ENCODE results near the gene ING2. TPM values are rescaled to one million over a fixed set of nuclear protein-coding genes. Genes with fewer than 3 reads are reported as not detected.
A peak's percentile ranks its signal among the peaks of the same experiment; 100 is the strongest.

Gene ING2
- total RNA-seq, 4 donors from 2014 or later, result 8.1 to 19.3 (median 16.6) TPM

DNA sequence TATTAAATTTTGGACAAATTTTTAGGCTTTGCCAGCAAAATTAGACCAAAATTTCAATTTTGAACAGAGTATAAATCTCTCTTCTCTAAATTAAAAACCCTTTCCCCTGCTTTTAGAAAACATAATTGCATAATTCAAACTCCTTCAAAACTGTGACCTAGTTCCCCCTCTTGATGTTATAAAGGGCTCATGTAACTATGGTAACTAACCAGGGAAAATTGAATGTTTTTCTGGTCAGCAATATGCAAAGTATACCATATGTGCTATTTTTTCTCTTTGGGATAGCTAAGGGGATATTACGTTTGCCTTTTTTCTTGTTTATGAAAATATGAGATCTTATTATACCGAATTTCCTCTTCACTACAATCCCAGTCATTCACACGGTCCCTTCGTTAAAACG is 5.1 kb upstream of the ING2 start:
- WGBS, 2 donors, result 72 to 87% methylated on average over 5 of the region's 5 CpGs
- H3K4me1 ChIP-seq, result peaks cover 0 to 12% (median 7%) of the 10 kb centered on the region in 3 donors
- no peak overlapping the region for H3K27ac ChIP-seq
- no peak for DNase-seq
- H3K27me3 ChIP-seq, result no peaks in the 10 kb centered on the region
- TF ChIP-seq POLR2A (IDR thresholded peaks at IDR 0.05) (no peak), CTCF (IDR thresholded peaks at IDR 0.05) (no peak)
- H3K9me3 ChIP-seq, result no peaks in the 10 kb centered on the region
- intact Hi-C loops (cut with DNase I), result loop anchor here (2.0 to 10.0 kb wide), 2 partner anchors 55 to 105 kb away; partner anchors contain the start of gene CDKN2AIP
- H3K4me3 ChIP-seq, result no peak overlapping the region
- H3K36me3 ChIP-seq, result peaks cover 0 to 2% (median 0%) of the 10 kb centered on the region in 3 donors

GRCh38 chr4:183503497-183504063 is 1.3 kb upstream of the ING2 start:
- 1% methylated on average over 9 to 10 of the region's 15 CpGs for WGBS, 2 donors

DNA sequence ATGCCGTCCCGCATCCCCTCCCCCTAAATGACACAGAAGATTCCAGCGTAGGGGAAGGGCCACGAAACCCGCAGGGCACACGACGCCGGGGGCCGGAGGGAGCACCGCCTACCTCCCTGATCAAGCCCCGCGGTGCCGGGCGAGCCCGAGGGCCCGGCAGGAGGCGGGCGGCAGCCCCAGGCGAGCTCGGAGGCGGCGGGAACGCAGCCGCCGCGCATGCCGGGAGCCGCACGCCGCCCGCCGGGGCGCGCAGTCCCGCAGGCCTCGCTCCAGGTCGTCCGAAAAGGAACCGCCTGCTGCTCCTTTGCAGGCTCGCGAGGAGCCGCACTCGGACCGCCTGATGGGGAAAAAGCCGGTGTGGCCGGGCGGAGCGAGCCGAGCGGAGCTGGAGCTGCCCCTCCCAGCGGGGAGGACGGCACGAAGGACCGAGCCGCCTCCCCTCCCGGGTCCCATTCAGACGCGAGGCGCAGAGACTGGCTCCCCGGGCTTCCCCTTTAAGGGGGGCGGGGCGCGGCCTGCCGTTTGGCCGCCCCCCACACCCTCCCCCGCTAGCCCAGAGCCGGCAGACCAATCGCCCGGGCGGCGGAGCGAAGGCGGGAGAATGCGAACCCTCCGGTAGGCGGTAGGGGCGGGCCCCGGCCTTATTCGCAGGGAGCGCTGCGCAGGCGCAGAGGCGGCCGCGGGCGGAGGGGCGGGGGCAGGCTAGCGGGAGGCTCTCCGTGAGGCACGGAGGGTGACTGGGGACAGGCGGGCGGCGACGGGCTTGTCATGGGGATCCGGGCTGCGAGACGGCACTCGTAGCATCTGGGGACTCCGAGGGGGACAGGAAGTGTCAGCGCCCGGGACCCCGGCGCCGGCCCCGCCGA is 561 bp upstream of the ING2 start:
- Histone ChIP-seq H3K36me3 (no peaks in the 10 kb centered on the region), H3K27ac (peak overlapping the region; percentile 96 to 99 (median 97)), H3K27me3 (no peaks in the 10 kb centered on the region), H3K9me3 (no peaks in the 10 kb centered on the region), H3K4me3 (peak overlapping the region; percentile 86 to 92 (median 89)), H3K4me1 (peaks cover 0 to 39% (median 9%) of the 10 kb centered on the region in 3 donors)
- TF ChIP-seq POLR2A (IDR thresholded peaks at IDR 0.05) (peak in 2 of 4 donors; percentile 45 to 87), CTCF (IDR thresholded peaks at IDR 0.05) (peak in 5 of 6 experiments; percentile 23 to 37 (median 33))
- WGBS, 2 donors, result no CpG with 5 or more reads among the region's 106 CpGs
- intact Hi-C loops (cut with DNase I), result loop anchor here (10.0 kb wide), 1 partner anchor 101 kb away; no protein-coding TSS in a partner anchor
- peak; percentile 93 for DNase-seq

More at GRCh38 chr4:183503497-183504063, 1.3 kb upstream of the ING2 start:
- intact Hi-C loops (cut with DNase I), result loop anchor here (10.0 kb wide), 1 partner anchor 101 kb away; no protein-coding TSS in a partner anchor
- Histone ChIP-seq H3K27me3 (no peaks in the 10 kb centered on the region), H3K36me3 (no peaks in the 10 kb centered on the region), H3K27ac (peak overlapping the region; percentile 96 to 99 (median 97)), H3K4me3 (peak overlapping the region; percentile 86 to 92 (median 89)), H3K4me1 (peaks cover 0 to 35% (median 9%) of the 10 kb centered on the region in 3 donors), H3K9me3 (no peaks in the 10 kb centered on the region)
- TF ChIP-seq CTCF (IDR thresholded peaks at IDR 0.05), result no peak
- TF ChIP-seq POLR2A (IDR thresholded peaks at IDR 0.05), result no peak
- no peak for DNase-seq

- peak; percentile 46 for DNase-seq
- Histone ChIP-seq H3K9me3 (no peaks in the 10 kb centered on the region), H3K4me3 (peak overlapping the region; percentile 86 to 92 (median 89)), H3K27ac (peak overlapping the region; percentile 96 to 99 (median 97)), H3K4me1 (peaks cover 0 to 39% (median 9%) of the 10 kb centered on the region in 3 donors), H3K36me3 (peaks cover 0 to 7% (median 0%) of the 10 kb centered on the region in 3 donors), H3K27me3 (no peaks in the 10 kb centered on the region)
- intact Hi-C loops (cut with DNase I), result loop anchor here (5.0 to 10.0 kb wide), 2 partner anchors 99 to 152 kb away; partner anchors contain the start of genes RWDD4 and TRAPPC11
- peak in 1 of 6 experiments; percentile 9 for TF ChIP-seq CTCF (IDR thresholded peaks at IDR 0.05)
- TF ChIP-seq POLR2A (IDR thresholded peaks at IDR 0.05), result peak in 2 of 4 donors; percentile 64 to 68
- WGBS, 2 donors, result 0 to 8% methylated on average over 1 to 5 of the region's 80 CpGs
These were observed 942 bp downstream of the ING2 start for GRCh38 chr4:183505611-183506388.
